NCI-H2107 treated with DMSO at 0.1 percent for 48 hours (cell line): ENCODE data around the gene FKBP1B.
"Not testable (repeated sequence)": the region's sequence is repeated elsewhere in the genome, so short reads cannot be mapped to it uniquely, and the experiment has no call there.

Experiments used
- DNase-seq: peaks from one replicate; lab custom pipeline; 2025; ENCODE audit not compliant: unreplicated experiment; lab: John Stamatoyannopoulos, UW

FKBP1B gene

DNA sequence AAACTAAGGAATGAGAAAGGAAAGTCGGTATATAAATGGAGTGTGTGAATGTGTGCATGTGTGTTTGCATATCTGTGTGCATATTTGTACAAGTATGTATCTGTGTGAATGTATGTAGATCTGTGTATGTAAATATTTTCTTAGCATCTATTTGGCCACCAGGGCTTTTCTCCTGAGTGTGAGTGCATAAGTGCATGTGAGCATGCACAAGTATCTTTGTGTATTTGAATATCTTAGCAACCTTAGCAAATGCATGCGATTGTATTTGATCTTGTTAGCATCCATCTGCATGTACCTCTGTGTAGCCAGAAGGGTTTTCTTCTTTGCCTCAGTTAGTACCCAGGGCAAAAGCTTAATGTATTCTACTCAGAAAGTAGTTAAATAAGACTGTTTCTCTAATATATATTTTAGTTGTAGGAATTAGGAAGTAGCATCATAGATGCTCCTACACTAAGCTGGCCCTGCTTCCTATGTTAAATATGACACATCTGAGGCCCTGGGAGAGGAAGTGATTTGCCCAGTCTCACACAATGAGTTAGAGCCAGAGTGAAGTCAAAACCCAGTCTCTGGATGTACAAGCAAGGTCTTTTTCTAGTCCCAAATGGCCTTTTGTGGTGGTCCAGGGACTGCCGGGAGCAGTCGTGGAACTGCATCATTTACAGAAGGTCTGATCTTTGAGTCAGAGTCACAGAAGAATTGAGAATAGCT lies 9.2 kb downstream of the FKBP1B start:
- no peak for DNase-seq

DNA sequence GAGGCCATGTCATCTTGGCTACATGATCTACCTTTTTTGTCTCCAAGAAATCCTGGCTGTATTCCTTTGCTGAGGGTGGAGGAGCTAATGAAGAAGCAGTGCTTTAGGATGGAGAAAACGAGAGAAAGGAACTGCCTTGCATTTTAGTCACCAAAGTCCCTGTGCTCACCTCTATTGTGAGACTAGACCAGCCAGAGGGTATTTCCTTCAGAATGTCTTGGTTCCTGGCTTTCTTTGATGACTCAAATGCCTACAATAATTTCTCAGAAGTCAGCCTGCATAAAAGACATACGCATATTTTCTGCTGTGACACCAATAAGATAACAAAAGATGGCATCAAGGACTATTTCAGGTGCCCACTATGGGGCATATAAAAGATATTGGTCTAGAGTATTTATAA lies 15.8 kb downstream of the FKBP1B start:
- no peak for DNase-seq

DNA sequence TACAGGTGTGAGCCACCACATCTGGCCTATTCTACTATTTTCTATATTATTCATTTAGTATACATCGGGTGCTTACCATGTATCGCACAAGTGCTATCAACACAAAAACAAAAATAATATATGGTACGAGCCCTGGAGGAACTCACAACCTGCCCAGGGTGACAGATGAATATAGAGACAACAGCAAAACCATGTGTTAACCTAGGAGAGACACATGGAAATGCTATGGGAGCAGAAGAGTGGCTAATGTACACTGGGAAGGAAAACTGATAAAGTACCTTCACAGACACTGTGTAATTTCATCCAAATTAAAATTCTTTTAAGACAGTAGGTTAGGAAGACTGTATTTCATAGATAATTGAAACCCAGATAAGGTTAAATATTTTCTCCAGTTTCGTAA lies 22.7 kb downstream of the FKBP1B start:
- no peak for DNase-seq

DNA sequence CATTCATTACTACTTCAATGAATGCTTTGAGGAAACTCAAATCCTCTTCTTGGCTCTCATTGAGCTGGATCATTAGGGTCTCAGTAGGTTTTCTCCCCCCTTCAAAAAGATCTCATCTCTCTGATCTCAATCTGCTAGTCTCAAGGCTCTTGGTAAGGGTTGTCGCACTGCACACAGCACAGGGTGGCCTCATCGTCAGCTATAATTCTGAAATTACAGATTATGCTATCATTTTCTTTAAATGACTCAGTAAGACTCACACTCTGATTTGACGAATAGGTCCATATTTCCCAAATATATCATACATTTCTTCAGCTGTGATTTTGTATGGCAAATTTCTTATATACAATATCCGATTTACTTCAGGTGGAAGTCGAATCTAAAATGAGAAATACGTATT lies 24.3 kb downstream of the FKBP1B start:
- no peak for DNase-seq

DNA sequence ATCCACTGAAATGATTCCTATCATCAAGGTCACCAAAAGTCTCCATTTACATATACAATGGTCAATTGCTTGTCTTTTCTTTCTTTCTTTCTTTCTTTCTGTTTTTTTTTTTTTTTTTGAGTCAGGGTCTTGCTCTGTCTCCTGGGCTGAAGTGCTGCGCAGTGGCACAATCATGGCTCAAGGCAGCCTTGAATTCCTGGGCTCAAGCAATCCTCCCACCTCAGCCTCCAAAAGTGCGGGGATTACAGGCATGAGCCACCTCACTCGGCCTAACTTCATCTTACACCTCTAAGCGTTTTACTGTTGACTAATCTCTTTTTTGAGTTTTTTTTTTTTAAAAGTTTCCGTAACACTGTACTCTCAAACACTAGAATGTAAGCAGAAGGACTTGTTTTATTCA lies 25.7 kb downstream of the FKBP1B start:
- no peak for DNase-seq

DNA sequence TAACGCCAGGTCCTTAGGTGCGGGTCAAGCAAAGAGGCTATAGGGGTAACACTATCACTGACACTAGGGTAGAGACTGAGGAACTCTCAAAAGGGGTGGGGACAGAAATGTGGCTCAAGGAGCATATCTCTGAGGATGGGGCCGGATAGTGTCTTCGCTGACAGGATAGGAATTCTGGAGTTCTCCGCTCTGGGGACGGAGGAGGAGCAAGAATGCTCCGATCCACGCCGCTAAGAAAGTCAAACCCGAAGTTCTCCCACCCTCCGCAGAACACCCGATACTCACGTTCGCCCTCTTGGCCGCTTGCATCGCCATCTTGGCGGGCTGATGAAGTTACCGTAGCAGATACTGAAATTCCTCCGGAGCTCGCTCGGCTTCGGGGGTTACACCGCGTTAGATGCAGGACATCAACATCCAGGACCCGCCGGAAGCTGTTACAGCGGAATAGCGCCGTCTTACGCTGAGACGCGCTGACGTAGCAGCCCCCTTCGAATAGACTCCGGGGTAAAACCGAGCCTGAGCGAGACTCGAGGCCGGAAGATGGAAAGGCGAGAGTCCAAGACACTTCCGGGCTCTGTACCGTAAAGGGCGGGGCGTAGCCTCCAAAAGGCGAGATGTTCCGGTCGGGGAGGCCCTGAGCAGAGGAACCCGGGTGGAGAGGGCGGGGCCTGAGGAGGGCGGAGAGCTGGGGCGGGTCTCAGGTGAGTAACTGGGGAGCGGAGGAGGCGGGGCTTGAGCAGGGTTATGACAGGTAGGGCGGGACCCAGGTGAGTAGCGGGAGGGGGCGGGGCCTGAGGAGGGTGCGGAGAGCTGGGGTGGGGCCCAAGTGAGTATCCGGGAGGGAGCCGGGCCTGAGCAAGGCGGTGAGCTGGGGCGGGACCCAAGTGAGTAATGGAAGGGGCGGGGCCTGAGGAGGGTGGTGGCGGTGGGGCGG lies 26.6 kb downstream of the FKBP1B start, which contains the start of gene SF3B6:
SF3B6 (minus strand) TSS at position 412 of the 934 bp plus-strand sequence; CDS start at position 315, 97 bp downstream.
- peak; percentile 97 for DNase-seq

DNA sequence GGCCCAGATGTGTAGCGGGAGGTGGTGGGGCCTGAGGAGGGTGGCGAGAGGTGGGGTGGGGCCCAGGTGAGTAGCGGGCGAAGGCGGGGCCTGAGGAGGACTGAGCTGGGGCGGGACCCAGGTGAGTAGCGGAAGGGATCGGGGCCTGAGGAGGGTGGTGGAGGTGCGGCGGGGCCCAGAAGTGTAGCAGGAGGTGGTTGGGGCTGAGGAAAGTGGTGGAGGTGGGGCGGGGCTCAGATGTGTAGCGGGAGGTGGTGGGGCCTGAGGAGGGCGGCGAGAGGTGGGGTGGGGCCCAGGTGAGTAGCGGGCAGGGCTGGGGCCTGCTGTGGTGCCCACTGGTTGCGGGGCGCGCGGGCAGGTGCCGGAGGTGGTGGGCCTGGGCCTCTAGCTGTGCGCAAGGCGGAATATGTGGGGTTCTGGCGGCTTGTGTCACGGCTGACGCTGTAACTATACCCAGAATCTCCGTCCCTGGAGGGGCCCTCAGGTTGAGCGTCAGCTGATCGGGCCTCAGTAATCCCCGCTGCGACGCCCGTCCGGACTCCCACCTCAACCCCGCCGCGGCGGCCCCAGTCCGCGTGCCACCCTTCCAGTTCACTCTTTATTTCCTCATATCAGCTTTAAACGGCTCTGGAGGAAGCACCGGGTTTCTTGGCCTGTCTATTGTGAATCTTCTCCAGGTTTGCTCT lies 27.5 kb downstream of the FKBP1B start:
- peak; percentile 12 for DNase-seq

DNA sequence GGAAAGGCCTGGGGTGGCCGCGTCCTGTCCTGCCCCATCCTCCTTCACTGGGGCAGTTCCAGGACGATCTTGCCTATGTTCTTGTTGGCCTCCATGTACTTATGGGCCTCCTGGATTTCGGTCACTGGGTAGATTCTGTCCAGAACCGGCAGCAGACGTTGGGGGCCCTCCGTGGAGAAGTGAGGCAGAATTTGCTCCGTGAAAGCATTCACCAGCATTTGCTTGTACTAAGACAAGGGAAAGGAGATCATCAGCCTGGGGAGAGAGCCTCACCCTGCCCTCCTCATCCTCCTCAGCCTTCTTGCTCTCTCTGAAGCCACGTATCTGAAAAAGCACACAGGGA lies 28.0 kb downstream of the FKBP1B start:
- no peak for DNase-seq

DNA sequence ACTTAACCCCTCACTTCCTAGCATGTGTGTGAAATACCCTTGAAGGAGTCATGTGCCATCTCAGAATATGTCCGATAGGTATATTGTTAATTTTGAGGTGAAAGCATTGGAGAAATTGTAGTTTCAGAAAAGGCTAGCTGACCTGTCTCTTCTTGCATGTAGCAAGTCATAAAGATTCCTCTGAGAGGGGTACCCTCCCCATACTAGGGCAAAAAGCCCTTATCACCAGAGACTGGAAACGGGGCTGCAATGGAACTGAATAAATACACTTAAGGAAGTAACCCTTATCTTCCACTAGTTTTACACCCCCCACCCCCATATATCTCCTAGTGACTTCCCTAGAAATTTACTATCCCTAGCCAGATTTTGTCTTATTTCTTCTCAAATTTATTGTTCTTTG lies 28.3 kb downstream of the FKBP1B start:
- no peak for DNase-seq

DNA sequence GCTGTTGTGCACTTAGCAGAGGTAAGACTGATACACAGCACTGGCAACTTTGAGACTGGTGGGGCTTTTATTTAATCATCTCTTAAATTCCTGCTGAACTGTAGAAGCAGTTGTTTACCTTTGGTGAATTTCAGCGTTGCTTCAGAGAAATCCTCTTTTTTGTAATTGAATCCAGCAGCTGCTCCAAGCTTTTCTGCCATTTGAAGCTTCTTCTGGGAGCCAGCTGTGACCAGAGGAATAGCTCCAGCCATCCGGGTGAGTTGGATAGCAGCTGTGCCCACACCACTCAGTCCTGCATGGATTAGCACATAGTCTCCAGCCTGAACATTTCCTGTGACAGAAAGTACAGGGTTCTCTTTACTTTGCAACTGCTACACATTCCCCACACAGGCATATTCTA lies 31.2 kb downstream of the FKBP1B start:
- DNase-seq: peak; percentile 20

DNA sequence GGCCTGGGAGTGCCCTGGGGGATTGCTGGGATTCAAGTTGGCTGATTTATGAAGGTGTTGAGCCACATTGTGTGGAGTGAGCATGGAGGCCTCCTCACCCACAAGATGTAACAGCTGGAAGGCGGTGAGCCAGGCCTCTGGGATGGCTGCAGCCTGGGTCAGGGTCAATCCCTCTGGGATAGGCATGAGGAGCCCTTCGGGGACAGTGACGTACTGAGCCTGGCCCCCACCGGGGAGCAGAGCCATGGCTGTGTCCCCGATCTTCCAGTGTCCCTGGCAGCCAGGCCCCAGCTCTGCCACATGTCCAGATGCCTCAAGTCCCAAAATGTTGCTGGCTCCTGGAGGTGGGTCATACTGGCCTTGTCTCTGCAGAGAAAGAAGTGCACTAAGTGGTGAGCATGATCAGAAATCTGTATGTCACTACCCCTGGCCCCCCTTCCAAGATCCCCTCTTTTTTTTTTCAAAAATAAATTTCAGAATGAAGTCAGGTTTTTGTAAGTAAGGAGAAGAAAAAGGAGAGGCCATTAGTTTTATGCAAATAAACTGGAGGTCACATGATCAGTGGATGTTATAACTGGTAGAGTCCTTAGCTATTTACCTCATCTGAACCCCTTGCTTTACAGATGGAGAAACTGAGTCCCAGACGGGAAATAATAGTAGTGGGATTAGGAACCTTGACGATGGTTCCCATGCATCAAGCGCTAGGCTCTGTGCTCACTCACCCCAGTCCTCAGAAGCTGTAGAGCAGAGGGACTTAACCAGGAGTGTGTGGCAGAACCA lies 33.4 kb downstream of the FKBP1B start:
- no peak for DNase-seq

DNA sequence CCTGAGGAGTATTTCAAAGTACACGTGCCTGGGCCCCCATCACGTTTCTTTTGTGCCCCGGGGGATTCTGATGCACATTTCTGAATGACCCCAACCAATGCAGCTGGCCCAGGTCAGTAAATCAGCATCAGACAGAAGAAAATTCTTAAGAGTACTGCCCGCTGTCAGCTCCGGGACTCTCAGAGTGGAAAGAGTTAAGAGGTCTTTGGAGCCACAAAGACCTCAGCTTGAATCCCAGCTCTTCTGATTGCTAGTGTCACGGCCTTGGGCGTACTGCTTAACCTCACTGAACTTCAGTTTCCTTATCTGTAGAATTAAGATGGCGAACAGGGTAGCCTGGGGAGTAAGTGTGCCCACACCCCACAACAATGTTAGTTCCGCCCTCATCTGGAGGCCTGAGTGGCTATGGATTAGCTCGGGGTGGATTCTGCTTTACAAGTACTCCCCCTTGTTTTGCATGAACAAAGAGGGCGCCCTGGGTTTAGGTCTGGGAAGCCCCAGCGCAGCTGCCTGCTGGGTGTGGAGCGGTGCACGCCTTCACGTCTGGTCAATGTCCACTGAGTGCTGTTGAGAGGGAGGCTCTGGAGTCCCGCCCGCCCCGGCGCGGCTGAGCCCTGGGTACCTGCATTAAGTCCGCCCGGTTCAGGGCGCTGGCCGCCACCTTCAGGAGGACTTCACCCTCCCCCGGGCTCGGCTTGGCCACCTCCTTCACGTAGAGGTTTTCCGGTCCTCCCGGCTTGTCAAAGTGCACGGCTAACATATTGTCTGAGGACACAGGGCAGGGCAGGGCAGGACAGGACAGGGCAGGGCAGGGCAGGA lies 34.2 kb downstream of the FKBP1B start:
- DNase-seq: peak; percentile 54

DNA sequence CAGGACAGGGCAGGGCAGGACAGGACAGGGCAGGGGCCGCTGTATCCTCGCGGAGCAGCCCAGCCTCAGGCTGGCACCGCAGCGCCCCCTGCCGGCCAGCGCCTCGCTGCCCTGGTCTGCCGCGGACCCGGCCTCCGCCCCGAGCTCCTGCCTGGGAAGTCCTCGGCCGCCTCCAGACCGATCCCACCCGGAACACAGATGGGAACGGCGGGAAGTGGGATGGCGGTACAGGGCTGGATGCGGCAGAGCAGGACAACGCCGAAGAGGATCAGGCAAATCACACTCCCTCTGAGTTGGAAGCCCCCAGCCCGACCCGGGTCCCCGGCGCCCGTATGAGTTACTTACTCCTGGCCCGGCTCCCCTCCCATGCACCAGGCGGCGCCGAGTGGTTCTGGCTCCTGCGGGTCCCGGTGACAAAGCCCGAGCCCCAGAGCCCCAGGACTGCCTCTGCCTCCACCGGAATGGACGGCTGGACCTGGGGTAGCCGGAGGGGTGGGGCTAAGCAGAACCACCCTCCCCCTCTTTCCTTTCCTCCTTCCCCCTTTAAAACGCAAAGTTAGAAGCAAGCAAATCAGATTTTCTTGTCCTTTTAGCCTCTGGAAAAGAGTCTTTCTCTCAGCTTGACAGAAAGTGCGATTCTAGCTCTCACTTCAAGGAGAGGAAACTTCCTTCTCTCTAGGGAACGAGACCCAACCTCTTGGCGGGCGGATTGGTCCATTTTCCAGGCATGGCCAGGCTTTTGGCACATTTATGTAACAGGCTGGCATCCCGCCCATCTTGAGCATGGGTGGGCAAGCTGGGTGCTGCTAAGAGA lies 35.1 kb downstream of the FKBP1B start, which contains the start of gene TP53I3:
TP53I3 (minus strand) TSS at position 449 of the 814 bp plus-strand sequence. CDS start 508 bp downstream, outside the sequence.
- DNase-seq: peak; percentile 43

DNA sequence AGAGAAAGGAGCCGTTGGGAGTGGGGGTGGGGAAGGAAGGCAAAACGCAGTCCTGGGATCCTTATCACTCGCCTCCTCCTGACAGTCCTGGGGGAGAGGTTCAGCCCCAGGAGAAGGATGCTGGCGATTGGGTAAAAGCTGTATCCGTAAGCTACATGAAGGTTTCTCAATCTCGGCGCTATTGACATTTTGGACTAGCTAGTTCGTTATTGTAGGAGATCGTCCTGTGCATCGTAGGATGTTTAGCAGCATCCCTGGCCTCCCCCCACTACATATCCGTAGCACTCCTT lies 35.6 kb downstream of the FKBP1B start:
- no peak for DNase-seq

DNA sequence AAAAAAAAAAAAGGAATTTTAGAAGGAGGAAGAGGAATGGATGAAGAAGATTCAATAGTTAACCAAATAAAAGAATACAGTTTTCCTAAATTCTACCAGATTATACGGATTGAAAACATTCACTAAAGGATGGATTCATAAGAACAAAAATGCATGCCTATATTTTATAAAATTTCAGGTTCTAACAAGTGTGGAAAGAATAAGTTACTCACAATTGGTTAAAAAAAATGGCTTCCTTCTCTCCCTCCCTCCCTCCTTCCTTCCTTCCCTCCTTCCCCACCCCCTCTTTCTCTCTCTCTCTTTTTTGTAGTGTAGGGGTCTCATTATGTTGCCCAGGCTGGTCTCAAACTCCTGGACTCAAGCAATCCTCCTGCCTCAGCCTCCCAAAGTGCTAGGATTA lies 36.7 kb downstream of the FKBP1B start:
- DNase-seq: no peak

DNA sequence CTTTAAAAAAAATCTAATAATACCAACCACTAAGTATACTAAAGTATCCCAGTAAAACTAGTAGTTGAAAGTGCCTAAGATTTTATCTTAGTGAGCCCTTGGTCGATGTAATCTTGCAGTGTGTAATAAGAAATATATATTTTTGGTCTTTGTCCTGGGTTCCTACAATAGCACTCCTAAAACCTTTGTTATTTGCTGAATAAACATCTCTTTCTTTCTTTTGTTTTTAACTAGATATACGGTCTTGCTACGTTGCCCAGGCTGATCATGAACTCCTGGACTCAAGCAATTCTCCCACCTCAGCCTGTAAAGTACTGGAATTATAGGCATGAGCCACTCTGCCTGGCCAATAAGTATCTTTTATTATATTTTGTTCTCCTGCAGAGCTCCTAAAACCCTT lies 37.5 kb downstream of the FKBP1B start:
- DNase-seq: no peak

DNA sequence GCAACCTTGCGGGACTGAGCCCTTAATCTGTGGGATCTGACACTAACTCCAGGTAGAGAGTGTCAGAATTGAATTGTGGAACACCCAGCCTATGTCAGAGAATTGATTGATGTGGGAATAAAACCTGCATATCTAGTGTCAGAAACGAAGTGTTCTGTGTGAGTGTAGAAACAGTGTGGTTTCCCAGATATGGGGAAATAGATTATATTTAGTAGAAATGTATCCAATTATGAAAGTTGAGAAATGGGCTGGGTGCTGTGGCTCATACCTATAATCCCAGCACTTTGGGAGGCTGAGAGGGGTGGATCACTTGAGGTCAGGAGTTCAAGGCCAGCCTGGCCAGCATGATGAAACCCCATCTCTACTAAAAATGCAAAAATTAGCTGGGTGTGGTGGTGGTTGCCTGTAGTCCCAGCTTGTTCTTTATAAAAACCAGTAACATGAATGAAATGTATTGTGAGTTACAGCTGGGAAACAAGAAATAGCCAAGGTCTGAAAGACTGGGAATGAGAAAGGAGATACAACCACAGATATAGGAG lies 39.3 kb downstream of the FKBP1B start:
- no peak for DNase-seq

DNA sequence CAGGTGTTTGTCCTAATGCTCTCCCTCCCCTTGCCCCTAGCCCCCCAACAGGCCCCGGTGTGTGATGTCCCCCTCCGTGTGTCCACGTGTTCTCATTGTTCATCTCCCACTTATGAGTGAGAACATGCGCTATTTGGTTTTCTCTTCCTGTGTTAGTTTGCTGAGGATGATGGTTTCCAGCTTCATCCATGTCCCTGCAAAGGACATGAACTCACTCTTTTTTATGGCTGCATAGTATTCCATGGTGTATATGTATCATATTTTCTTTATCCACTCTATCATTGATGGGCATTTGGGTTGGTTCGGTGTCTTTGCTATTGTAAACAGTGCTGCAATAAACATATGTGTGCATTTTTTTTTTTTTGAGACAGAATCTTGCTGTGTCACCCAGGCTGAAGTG lies 43.7 kb downstream of the FKBP1B start:
- not testable (repeated sequence) for DNase-seq

DNA sequence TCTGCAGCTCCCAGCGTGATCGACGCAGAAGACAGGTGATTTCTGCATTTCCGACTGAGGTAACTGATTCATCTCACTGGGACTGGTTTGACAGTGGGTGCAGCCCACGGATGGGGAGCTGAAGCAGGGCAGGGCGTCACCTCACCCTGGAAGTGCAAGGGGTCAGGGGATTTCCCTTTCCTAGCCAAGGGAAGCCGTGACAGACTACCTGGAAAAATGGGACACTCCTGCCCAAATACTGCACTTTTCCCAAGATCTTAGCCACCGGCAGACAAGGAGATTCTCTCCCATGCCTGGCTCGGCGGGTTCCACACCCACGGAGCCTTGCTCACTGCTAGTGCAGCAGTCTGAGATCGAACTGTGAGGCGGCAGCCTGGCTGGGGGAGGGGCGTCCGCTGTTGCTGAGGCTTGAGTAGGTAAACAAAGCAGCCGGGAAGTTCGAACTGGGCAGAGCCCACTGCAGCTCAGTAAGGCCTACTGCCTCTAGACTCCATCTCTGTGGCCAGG lies 45.7 kb downstream of the FKBP1B start:
- not testable (repeated sequence) for DNase-seq
